Kidney glomerular epithelial cell (primary cell): Measurements from ENCODE around the gene UBL7.

Experiments
- DNase-seq: peaks from one replicate; lab custom pipeline; 2025; lab: John Stamatoyannopoulos, UW

The UBL7 gene

GRCh38 chr15:74408385-74408784 is 52.6 kb downstream of the UBL7 start:
- no peak for DNase-seq

- peak; percentile 97 for DNase-seq
Observed at GRCh38 chr15:74406992-74407705, 53.8 kb downstream of the UBL7 start.

DNA sequence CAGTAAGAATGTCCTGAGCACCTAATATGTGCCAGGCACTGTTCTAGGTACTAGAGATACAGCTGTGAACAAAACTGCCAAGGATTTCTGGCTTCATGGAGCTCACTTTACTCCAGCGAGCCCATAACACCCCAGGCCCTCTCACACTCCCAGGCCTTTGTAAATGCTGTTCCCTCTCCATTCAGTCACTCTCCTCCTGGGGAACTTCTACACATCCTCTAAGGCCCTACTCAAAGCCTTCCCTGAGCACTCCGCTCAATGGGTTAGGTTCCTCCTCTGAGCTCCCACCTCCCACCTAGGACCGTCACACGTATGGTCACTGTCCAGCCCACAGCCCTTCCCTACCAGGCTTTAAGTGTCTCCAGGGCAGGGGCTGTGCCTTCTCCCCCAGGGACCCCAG is 54.4 kb downstream of the UBL7 start:
- DNase-seq = no peak

- no peak for DNase-seq
Observed at GRCh38 chr15:74405823-74406222, 55.1 kb downstream of the UBL7 start.

GRCh38 chr15:74403991-74404563 is 56.9 kb downstream of the UBL7 start:
- no peak for DNase-seq

DNA sequence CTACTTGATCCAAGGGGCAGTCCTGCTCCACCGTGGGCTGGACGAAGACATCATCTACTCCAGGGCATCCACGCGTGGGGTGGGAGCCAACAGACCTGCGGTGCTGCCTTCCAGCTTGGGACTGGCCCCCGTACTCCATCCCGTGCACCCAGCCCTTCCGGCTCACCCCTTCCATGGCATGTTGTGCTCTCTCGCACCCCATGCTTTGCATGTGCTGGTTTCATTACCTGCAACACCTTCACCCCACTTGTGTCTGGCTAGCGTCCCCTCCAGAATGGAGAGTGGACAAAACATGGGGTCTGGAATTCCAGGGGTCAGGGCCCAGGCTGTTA is 57.4 kb downstream of the UBL7 start:
- no peak for DNase-seq

DNA sequence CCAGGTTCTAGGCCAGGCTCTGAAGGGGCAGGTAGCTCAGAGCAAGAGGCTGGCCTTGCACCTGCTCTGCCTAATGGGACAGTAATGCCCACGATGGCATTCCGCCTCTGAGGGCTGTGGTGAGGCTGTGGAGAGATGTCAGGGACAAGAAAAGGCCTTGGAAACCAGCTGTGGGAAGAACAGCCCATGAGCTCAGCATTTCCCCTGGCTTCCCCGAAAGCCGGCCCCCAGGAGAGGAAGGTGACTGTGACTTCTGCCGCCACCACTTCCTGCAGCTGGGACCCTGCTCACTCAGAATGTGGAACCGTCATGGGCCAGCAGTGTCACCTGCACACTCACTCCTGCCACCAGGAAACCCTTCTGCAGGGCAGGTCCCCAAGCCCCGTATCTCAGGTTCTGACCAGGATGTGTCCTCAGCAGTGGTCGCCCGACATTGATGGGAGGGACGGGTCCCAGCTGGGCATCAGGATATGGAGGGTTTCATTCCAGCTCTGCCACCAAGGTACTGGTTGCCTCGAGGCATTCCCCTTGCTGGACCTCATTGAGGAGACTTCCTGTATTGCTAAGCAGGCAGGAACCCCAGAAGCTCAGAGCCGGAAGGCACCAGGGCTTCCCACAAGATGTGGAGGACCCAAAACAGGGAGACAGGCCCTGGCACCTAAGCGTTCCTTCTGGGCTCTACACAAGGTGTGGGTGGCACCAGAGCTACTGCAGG is 57.9 kb downstream of the UBL7 start:
- no peak for DNase-seq

- DNase-seq = no peak
Observed at GRCh38 chr15:74402337-74402841, 58.6 kb downstream of the UBL7 start.

GRCh38 chr15:74400915-74401757 is 59.8 kb downstream of the UBL7 start:
- DNase-seq = no peak

DNA sequence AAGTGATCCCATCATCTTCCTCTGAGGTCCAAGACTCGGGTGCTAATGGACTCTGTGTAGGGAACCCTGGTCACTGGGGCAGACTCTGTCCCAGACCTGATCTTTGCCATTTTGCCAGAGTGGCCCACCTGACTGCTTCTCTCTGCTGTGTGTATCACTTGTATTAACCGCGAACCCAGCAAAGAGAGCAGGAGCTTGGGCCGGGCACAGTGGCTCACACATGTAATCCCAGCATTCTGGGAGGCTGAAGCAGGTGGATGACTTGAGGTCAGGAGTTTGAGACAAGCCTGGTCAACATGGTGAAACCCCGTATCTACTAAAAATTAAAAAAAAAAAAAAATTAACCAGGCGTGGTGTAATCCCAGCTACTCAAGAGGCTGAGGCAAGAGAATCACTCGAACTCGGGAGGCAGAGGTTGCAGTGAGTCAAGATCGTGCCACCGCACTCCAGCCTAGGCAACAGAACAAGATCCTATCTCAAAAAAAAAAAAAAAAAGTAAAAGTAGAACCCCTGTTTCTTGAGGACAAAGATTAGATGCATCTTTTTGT is 60.6 kb downstream of the UBL7 start:
- no peak for DNase-seq

GRCh38 chr15:74399511-74400312 is 61.2 kb downstream of the UBL7 start:
- peak; percentile 39 for DNase-seq

DNA sequence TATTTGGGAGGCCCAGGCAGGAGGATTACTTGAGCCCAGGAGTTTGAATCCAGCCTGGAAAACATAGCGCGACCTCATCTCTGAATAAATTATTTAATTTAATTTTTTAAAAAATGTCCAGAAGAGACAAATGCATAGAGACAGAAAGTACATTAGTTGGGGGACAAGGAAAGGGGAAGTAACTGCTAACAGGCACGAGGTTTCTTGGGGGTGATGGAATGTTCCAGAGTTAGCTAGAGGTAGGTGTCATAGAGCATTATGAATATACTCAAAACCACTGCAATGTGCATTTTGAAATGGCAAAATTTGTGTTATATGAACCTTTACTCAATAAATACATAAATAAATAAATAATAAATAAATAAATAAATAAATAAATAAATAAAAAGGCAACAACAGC is 61.9 kb downstream of the UBL7 start:
- no peak for DNase-seq

GRCh38 chr15:74398183-74398582 is 62.8 kb downstream of the UBL7 start:
- DNase-seq = no peak

GRCh38 chr15:74397239-74398068 is 63.5 kb downstream of the UBL7 start:
- DNase-seq = no peak

- DNase-seq = peak; percentile 91
Observed at GRCh38 chr15:74396445-74397238, 64.3 kb downstream of the UBL7 start.

DNA sequence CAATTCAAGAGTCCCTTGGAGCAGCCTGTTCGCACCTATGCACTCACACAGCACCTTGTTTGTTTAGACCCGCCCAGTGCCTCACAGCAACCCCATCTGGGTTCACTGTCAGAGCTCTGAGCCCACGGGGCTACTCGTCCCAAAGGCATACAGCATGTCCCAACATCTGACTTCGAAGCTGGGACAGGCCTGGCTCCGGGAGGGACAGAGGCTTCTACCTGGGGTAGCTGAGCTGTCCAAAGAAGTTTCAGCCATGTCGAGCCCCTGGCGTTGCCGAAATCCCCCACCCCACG is 64.9 kb downstream of the UBL7 start:
- no peak for DNase-seq
